ENCODE data around the gene ZFP82.

The ZFP82 gene

GRCh38 chr19:36404498-36404897 lies 13.9 kb downstream of the ZFP82 start:
- no peaks in the 10 kb centered on the region for H3K4me1 ChIP-seq (ENCODE audit: insufficient read depth, low read length)
- no peak overlapping the region for H3K4me3 ChIP-seq (ENCODE audit: low read length)
- peaks cover 77% of the 10 kb centered on the region for H3K36me3 ChIP-seq (ENCODE audit: insufficient read depth, low read length)
- H3K27me3 ChIP-seq (ENCODE audit: insufficient read depth, low read length): no peaks in the 10 kb centered on the region
- H3K9me3 ChIP-seq (ENCODE audit: low read length): peaks cover 52% of the 10 kb centered on the region
- H2AFZ ChIP-seq (ENCODE audit: low read depth, low read length): no peak overlapping the region

- Histone ChIP-seq H3K4me1 (ENCODE audit: insufficient read depth, low read length) (no peaks in the 10 kb centered on the region), H2AFZ (ENCODE audit: low read depth, low read length) (no peak overlapping the region), H3K9me3 (ENCODE audit: low read length) (peaks cover 48% of the 10 kb centered on the region), H3K36me3 (ENCODE audit: insufficient read depth, low read length) (peaks cover 70% of the 10 kb centered on the region), H3K27me3 (ENCODE audit: insufficient read depth, low read length) (no peaks in the 10 kb centered on the region), H3K4me3 (ENCODE audit: low read length) (no peak overlapping the region)
These were observed 17.0 kb downstream of the ZFP82 start for GRCh38 chr19:36401475-36401874.

- peaks cover 66% of the 10 kb centered on the region for H3K36me3 ChIP-seq (ENCODE audit: insufficient read depth, low read length)
- peaks cover 53% of the 10 kb centered on the region for H3K9me3 ChIP-seq (ENCODE audit: low read length)
- H3K4me1 ChIP-seq (ENCODE audit: insufficient read depth, low read length): no peaks in the 10 kb centered on the region
- no peaks in the 10 kb centered on the region for H3K27me3 ChIP-seq (ENCODE audit: insufficient read depth, low read length)
- no peak overlapping the region for H2AFZ ChIP-seq (ENCODE audit: low read depth, low read length)
- H3K4me3 ChIP-seq (ENCODE audit: low read length): no peak overlapping the region
These were observed 19.9 kb downstream of the ZFP82 start for GRCh38 chr19:36398571-36398970.

GRCh38 chr19:36392916-36393673 lies 25.3 kb downstream of the ZFP82 start:
- no peaks in the 10 kb centered on the region for H3K27me3 ChIP-seq (ENCODE audit: insufficient read depth, low read length)
- H2AFZ ChIP-seq (ENCODE audit: low read depth, low read length): no peak overlapping the region
- no peak overlapping the region for H3K4me3 ChIP-seq (ENCODE audit: low read length)
- no peaks in the 10 kb centered on the region for H3K4me1 ChIP-seq (ENCODE audit: insufficient read depth, low read length)
- H3K9me3 ChIP-seq (ENCODE audit: low read length): peaks cover 61% of the 10 kb centered on the region
- peaks cover 48% of the 10 kb centered on the region for H3K36me3 ChIP-seq (ENCODE audit: insufficient read depth, low read length)

- peaks cover 7% of the 10 kb centered on the region for H3K4me1 ChIP-seq (ENCODE audit: insufficient read depth, low read length)
- no peaks in the 10 kb centered on the region for H3K27me3 ChIP-seq (ENCODE audit: insufficient read depth, low read length)
- H3K9me3 ChIP-seq (ENCODE audit: low read length): peaks cover 6% of the 10 kb centered on the region
- peak overlapping the region; percentile 77 for H3K4me3 ChIP-seq (ENCODE audit: low read length)
- peaks cover 4% of the 10 kb centered on the region for H3K36me3 ChIP-seq (ENCODE audit: insufficient read depth, low read length)
- peak overlapping the region; percentile 47 for H2AFZ ChIP-seq (ENCODE audit: low read depth, low read length)
These were observed 39.0 kb downstream of the ZFP82 start for GRCh38 chr19:36379510-36379819.

GRCh38 chr19:36378625-36379509 lies 39.6 kb downstream of the ZFP82 start, which contains the start of gene ZFP14:
ZFP14 (minus strand) TSS chr19:36379201; CDS start chr19:36367892, 11,309 bp downstream.
- Histone ChIP-seq H3K36me3 (ENCODE audit: insufficient read depth, low read length) (peaks cover 4% of the 10 kb centered on the region), H2AFZ (ENCODE audit: low read depth, low read length) (peak within 1 kb of the TSS; percentile 47), H3K4me1 (ENCODE audit: insufficient read depth, low read length) (peaks cover 7% of the 10 kb centered on the region), H3K9me3 (ENCODE audit: low read length) (peaks cover 7% of the 10 kb centered on the region), H3K4me3 (ENCODE audit: low read length) (peak within 1 kb of the TSS; percentile 77), H3K27me3 (ENCODE audit: insufficient read depth, low read length) (no peaks in the 10 kb centered on the region)

- peaks cover 8% of the 10 kb centered on the region for H3K9me3 ChIP-seq (ENCODE audit: low read length)
- H3K27me3 ChIP-seq (ENCODE audit: insufficient read depth, low read length): no peaks in the 10 kb centered on the region
- H3K4me1 ChIP-seq (ENCODE audit: insufficient read depth, low read length): peaks cover 7% of the 10 kb centered on the region
- peaks cover 4% of the 10 kb centered on the region for H3K36me3 ChIP-seq (ENCODE audit: insufficient read depth, low read length)
- peak overlapping the region; percentile 47 for H2AFZ ChIP-seq (ENCODE audit: low read depth, low read length)
- H3K4me3 ChIP-seq (ENCODE audit: low read length): peak overlapping the region; percentile 77
These were observed 40.8 kb downstream of the ZFP82 start for GRCh38 chr19:36377541-36378178.

GRCh38 chr19:36373638-36374156 lies 44.7 kb downstream of the ZFP82 start:
- Histone ChIP-seq H3K27me3 (ENCODE audit: insufficient read depth, low read length) (no peaks in the 10 kb centered on the region), H3K9me3 (ENCODE audit: low read length) (peaks cover 28% of the 10 kb centered on the region)

GRCh38 chr19:36371886-36372285 lies 46.6 kb downstream of the ZFP82 start:
- no peaks in the 10 kb centered on the region for H3K4me1 ChIP-seq (ENCODE audit: insufficient read depth, low read length)
- no peak overlapping the region for H3K4me3 ChIP-seq (ENCODE audit: low read length)
- no peaks in the 10 kb centered on the region for H3K27me3 ChIP-seq (ENCODE audit: insufficient read depth, low read length)
- H3K9me3 ChIP-seq (ENCODE audit: low read length): peaks cover 33% of the 10 kb centered on the region
- H3K36me3 ChIP-seq (ENCODE audit: insufficient read depth, low read length): peaks cover 14% of the 10 kb centered on the region
- H2AFZ ChIP-seq (ENCODE audit: low read depth, low read length): no peak overlapping the region

More at GRCh38 chr19:36373638-36374156, 44.7 kb downstream of the ZFP82 start:
- peaks cover 4% of the 10 kb centered on the region for H3K36me3 ChIP-seq (ENCODE audit: insufficient read depth, low read length)
- H2AFZ ChIP-seq (ENCODE audit: low read depth, low read length): no peak overlapping the region
- H3K4me3 ChIP-seq (ENCODE audit: low read length): no peak overlapping the region
- peaks cover 7% of the 10 kb centered on the region for H3K4me1 ChIP-seq (ENCODE audit: insufficient read depth, low read length)

GRCh38 chr19:36363845-36364244 lies 54.6 kb downstream of the ZFP82 start:
- H3K9me3 ChIP-seq (ENCODE audit: low read length): peaks cover 47% of the 10 kb centered on the region
- peaks cover 72% of the 10 kb centered on the region for H3K36me3 ChIP-seq (ENCODE audit: insufficient read depth, low read length)

More at GRCh38 chr19:36363845-36364244, 54.6 kb downstream of the ZFP82 start:
- Histone ChIP-seq H3K4me3 (ENCODE audit: low read length) (no peak overlapping the region), H3K27me3 (ENCODE audit: insufficient read depth, low read length) (no peaks in the 10 kb centered on the region), H2AFZ (ENCODE audit: low read depth, low read length) (no peak overlapping the region), H3K4me1 (ENCODE audit: insufficient read depth, low read length) (no peaks in the 10 kb centered on the region)

Data from neuron (in vitro differentiated cells).